NCI-H1417 (cell line): Measurements from ENCODE around the gene GPR137C.

Experiments
- DNase-seq, 3 experiments: peaks; one replicate each; lab custom pipeline; 2025; lab: John Stamatoyannopoulos, UW

Gene GPR137C, protein sequence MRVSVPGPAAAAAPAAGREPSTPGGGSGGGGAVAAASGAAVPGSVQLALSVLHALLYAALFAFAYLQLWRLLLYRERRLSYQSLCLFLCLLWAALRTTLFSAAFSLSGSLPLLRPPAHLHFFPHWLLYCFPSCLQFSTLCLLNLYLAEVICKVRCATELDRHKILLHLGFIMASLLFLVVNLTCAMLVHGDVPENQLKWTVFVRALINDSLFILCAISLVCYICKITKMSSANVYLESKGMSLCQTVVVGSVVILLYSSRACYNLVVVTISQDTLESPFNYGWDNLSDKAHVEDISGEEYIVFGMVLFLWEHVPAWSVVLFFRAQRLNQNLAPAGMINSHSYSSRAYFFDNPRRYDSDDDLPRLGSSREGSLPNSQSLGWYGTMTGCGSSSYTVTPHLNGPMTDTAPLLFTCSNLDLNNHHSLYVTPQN

GRCh38 chr14:52552063-52552988, at the start of gene GPR137C, which contains the start of gene TXNDC16:
Gene GPR137C, plus strand, starts transcription at chr14:52552836. Its CDS starts 312 bp downstream, at chr14:52553148.
Gene TXNDC16, minus strand, starts transcription at chr14:52552505. Its CDS starts 8,948 bp downstream, at chr14:52543557.
- DNase-seq = peak; percentile 100

GRCh38 chr14:52513249-52513648, 39.4 kb upstream of the GPR137C start:
- DNase-seq = no peak

DNA sequence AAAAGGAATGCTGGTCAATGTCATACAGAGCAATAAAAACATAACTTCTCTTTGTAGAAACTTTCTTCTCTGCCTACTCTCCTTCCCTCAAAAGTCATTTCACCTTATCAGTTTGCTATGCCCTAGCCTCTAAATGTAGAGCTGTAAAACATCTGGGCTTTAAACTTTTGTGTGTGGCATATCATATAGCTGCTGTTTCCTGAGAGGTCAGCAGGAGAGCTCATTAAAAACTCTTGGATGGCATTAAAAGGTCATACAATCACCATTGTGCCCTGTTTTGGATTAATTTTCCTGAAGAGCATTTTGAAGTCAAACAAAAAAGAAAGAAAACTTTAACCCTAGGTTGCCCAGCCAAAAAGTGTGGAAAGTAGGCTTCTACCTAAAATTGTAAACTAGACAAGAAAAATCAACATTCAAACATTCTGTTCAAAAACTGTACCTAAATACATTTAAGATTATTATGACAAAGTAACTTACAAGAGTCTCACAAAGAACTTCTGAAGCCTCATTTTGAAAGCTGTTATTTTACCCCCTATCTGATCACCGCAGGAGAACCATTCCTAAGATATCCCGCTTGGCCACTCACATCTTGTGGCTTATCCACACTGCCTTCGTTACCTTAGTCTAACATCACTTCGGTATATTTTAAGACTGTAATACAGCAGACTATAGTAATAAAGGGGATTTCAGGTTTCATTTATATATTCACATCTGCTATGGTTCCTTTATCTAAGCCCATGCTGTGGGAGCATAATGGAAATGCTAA, 38.4 kb upstream of the GPR137C start:
- DNase-seq = no peak

DNA sequence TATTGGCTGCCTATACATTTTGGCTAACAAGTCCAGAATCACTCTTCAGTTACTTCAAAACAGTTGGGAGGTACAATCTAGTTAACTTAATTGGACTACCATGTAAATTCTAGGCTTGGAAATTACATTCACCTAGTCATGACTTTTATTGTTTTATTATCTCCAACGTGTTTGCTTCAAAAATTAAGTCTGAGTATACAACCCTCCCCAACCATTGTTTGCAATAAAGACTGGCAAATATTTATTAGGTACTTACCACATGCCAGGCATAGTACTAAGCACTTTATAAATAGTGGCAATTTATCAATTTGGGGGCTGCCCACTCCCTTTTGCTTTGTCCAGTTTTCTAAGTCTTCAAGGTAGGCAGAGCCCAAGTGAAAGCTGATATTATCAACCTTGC, 30.6 kb upstream of the GPR137C start:
- DNase-seq = peak in 1 of 3 experiments; percentile 33

DNA sequence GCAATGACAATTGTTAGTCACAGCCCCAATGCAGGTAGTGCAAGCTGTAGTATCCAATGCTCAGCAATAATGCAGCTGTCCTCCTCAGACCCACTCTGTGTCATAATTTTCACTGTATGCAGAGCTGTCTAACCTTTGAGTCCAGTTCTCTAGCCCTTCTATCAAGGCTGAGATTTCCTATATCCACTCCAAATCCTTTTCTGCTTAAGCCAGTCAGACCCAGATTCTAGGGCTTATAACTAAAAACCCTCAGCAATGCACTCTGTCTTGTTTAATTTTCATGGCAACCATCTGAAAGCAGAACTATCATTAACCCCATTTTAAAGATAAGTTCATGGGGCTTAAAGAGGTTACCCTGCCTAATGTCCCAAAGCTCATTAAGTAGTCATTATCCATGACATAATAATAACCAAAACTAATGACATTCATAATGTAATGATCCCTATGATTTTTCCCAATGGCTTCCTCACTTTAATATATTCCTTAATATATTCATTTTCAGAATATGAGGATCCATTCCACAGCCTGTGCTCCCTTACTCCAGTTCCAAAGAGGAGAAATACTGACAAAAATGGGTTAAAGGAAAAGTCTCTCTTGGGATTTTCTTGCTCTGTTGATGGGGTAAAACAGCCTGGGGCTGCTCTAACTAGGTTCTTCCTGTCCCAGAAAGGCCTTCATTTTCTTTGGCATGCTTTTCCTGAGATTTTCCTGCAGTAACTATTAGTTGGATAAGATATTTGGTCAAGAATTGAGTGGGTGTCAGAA, 29.9 kb upstream of the GPR137C start:
- DNase-seq = no peak

DNA sequence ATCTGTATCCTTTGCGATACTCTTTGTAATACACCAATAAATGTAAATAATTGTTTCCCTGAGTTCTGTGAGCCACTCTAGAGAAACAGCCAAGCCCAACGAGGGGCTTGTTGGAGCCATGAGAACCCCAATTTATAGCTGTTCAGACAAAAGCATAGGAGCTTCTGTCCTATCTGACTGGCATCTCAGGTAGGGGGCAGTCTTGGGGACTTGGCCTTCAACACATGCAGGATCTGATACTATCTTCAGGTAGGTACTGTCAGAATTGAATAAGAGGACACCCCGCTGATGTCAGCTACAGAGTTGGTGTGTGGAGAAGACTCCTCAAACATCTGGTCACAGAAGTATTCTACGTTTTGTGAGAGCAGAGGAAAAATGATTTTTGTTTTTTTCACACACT, 25.6 kb upstream of the GPR137C start:
- no peak for DNase-seq

DNA sequence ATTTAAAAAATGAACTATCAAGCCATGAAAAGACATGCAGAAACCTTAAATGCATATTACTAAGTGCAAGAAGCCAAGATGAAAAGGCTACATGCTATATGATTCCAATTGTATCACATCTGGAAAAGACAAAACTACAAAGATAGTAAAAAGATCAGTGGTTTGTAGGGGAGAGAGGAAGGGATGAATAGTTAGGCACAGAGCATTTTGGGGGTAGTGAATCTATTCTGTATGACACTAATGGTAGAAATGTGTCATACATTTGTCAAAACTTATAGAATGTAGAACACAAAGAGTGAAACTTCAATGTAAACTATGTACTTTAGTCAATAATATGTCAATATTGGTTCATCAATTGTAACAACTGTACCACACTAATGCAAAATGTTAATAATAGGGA, 21.2 kb upstream of the GPR137C start:
- DNase-seq = no peak

DNA sequence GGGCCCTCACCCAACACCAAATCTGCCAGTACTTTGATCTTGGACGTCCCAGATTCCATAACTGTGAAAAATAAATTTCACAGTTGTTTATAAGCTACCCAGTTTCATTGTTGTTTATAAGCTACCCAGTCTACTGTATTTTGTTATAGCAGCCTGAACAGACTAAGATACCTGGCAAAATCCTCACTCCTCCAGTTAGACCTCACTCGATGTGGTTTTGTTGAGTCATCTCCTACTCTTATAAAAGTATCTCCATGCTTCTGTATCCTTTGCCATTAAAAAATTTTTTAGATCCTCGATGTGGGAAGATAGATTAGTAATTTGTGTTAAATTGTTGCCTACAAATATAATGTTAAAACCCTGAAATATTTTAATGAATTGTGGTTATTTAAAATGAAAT, 16.4 kb upstream of the GPR137C start:
- no peak for DNase-seq

DNA sequence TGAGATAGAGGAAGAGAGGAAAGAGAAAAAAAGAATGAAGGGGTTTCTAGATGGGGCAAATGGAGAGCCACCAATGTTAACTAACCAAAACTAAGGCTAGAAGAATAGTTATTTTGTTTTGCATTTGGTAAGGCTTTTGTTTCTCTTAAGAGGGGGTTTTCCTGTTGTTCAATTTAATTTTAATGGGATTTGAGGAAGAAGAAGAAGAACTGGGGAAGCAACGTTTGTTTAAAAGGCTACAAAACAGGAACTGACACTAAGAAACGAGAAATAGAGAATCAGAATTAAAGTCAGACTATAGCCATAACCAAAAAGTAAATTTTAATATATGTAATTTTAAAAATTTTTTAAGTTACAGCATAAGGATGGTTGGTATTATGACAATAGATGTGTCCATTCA, 14.0 kb upstream of the GPR137C start:
- no peak for DNase-seq

DNA sequence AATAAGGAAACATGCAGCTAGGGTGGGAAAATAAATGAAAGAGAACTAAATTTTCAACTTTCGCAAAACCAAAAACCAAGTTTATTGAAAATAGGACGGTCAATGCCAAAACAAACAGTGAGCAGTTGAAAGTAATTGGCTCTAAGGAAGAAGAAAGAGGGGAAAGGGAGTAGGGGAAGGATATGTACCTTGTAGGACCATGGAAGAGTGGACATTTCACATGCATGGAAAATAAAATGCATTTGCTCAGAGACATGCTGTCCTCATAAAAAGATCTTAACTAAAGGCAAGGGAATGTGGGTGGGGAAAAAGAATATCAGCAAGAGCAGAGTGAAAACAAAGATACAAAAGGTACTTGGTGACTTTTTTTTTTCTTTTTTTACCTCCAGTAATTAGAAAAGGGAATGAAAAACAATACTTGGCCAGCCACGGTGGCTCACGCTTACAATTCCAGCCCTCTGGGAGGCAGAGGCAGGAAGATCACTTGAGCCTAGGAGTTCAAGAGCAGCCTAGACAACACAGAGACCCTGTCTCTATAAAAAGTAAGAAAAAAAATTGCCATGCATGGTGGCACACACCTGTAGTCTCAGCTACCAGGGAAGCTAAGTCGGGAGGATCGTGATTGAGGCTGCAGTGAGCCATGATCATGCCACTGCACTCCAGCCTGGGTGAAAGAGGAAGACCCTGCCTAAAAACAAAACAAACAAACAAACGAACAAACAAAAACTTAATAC, 6.9 kb upstream of the GPR137C start:
- no peak for DNase-seq

DNA sequence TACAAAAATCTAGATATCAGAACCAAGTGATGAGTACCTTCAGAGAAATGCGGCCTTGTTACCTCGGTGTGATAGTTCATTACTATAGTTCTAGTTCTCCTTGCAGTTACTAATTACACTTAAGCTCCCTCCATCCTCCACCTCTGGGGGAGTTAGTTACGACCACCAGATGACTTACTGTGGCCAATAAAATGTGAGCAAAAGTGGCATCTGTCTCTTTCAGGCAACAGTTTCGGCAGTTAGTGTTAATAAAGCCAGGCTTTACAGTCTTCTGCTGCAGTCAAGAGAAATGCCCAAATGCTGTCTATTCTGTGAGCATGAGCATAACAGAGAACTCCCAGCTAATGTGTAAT, 6.3 kb upstream of the GPR137C start:
- DNase-seq = no peak

DNA sequence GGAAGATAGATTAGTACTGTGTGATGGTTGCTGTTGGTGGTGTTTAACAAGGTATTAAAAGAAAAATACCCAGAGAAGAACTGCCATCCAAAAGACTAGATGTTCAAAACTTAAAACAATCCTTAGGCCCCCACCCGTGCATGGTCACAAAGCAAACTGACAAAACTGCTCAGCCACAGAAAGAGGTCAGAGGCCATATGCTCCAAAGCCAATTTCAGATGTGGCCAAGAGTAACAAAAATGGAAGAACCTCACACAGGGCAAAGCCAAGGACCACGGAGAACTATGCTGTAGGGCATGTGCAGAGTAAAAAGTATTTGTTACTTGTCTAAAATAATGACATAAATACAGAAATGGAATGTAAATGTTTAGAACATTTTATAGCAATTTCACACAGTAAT, 5.6 kb upstream of the GPR137C start:
- DNase-seq = no peak

GRCh38 chr14:52547526-52547925, 5.1 kb upstream of the GPR137C start:
- DNase-seq = no peak

DNA sequence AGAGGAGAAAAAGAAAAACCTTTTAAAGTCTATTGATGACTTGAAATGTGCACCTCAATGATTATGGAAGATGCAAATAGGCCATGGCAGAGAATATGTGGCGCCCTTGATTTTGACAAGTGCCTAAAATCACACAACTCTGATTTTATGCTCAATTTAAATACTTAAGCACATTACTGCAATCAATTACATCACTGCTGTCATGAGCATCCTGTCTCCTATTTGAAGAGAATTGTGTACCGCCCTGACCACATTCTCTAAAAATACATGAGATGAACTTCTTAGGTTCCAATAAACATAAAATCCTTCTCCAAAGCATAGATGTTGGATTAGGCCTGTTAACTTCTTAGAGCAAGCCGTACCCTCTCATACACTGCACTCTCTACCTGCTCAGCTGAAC, 2.0 kb upstream of the GPR137C start:
- peak in 2 of 3 experiments; percentile 13 to 57 for DNase-seq

DNA sequence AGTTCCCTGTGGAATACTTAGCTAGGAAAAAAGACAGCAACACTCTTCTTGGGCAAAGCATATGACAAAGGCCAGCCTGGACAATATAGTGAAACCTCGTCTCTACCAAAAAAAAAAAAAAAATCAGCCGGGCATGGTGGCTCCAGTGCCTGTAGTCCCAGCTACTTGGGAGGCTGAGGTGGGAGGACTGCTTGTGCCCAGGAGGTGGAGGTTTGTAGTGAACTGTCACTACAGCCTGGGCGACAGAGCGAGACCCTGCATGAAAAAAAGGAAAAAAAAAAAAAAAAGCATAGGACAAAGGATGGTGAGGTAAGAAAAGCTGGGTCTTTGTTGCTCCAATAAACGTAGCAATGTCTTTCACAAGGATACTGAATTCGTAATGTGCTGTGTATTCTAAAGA, 1.4 kb upstream of the GPR137C start:
- DNase-seq = no peak

GRCh38 chr14:52551696-52552062, 957 bp upstream of the GPR137C start:
- peak in 2 of 3 experiments; percentile 78 to 88 for DNase-seq

GRCh38 chr14:52553002-52553670, 500 bp downstream of the GPR137C start:
- peak; percentile 50 to 84 (median 84) for DNase-seq

DNA sequence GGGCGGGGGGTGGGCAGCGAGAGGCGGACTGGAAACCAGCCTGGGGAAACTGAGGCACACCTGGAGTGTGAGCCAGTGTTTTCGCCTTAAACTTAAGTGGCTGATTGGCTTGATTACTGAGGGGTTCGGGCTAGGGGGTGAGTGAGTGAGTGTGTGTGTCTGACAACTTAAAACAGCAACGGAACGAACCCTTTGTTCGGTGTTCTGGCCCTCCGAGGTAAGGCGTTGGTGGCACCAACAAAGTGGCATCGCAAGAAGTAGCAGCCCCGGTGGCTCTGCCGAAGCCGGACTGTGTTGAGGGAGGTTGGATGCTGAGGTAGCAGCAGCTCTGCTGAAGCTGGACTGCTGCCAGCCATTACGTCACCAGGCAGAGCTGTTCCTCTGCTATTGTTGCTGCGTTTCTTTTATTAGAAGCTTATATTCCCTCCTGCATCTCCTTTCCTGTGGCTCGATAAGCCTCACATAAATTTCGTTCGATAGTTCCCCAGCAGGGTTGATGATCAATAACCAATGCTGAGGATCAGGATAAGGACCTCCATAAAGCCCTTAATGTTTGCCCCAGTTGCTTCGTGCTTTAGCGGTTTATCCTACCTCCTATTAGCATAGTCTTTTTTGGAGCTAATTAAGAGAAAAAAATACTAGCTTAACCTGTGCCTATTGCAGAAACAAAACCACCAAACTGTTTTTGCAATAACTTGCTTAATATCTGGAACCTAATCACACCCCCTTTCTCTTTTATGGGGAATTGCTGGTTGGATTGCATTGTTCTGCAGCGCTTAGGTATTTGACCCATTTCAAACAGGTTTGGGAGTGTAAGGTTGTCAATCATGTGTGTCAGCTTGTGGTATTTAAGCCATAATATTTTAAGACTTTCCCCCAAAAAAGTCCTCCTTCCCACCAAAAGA, 1.3 kb downstream of the GPR137C start:
- DNase-seq = peak; percentile 85 to 94 (median 90)

DNA sequence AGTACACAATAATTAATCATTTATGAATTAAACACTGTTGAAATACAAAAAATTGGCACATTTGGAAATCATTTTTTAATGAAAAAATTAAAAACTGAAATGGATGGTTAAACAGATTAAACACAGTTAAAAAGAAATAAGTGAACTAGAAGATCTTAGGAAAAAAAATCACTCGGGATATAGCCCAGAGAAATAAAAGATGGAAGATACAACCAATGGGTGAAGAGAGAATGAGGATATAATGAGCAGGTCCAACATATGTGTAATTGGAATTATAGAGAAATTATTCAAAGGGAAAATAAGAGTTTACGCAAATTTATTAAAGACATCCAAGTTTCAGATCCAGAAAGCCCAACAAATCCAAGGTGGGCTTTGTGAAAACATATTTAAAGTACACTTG, 6.1 kb downstream of the GPR137C start:
- no peak for DNase-seq
